Thyroid gland (tissue), 4 donors: ENCODE measurements around the gene TMEM132C. TPM values are rescaled to one million over a fixed set of nuclear protein-coding genes. Genes with fewer than 3 reads are reported as not detected.

Source experiments
- DNase-seq, 2 donors: peaks; one replicate each; pipeline ENCODE4 v3.0.0-alpha.2; 2019
- H3K27ac ChIP-seq, 3 donors: fragments of 200-600 bp; sonication (generic); 1 replicate in 2 of 3; 2 replicates in 1 of 3; pipeline ENCODE4 v1.5.1; 2016 to 2019; ENCODE audit warnings: mild to moderate bottlenecking in 1 of 3, moderate library complexity in 1 of 3
- H3K27me3 ChIP-seq: fragments of 200-600 bp; sonication (generic); one replicate; pipeline ENCODE4 v1.5.1; 2019
- H3K36me3 ChIP-seq, 2 donors: fragments of 200-600 bp; sonication (generic); one replicate each; pipeline ENCODE4 v1.5.1; 2016 to 2019
- H3K4me1 ChIP-seq, 2 donors: fragments of 200-600 bp; sonication (generic); one replicate each; pipeline ENCODE4 v1.5.1; 2017 to 2019
- H3K4me3 ChIP-seq, 3 donors: fragments of 200-600 bp; sonication (generic); replicated peaks in 1 of 3; 1 replicate in 2 of 3; 2 replicates in 1 of 3; pipeline ENCODE4 v1.5.1; 2016; ENCODE audit warnings: mild to moderate bottlenecking in 1 of 3
- H3K9me3 ChIP-seq: fragments of 200-600 bp; sonication (generic); one replicate; pipeline ENCODE4 v1.5.1; 2017
- CTCF ChIP-seq, 6 experiments: fragments of 200-600 bp in 3 of 6; fragments of 450-650 bp in 3 of 6; sonication (generic) in 3 of 6; IDR thresholded peaks; one replicate each; pipeline ENCODE4 v1.5.1; 2016 to 2019; ENCODE audit warnings: antibody characterized with exemption in 6 of 6, mild to moderate bottlenecking in 2 of 6, inconsistent platforms in 1 of 6, moderate library complexity in 1 of 6
- POLR2A ChIP-seq, 2 donors: fragments of 450-650 bp; IDR thresholded peaks; one replicate each; pipeline ENCODE4 v1.6.1; 2017; ENCODE audit warnings: antibody characterized with exemption in 2 of 2, mild to moderate bottlenecking in 2 of 2, moderate library complexity in 1 of 2
- WGBS, 2 donors: methylation state at CpG; one replicate each; pipeline ENCODE4 v1.1.5; 2017; 5-methylcytosine and 5-hydroxymethylcytosine counted together
- intact Hi-C: fragments of 100-400 bp; cut with DNase I; formaldehyde crosslinking; loops from one replicate; pipeline ENCODE4 v1.15.1; 2023
- total RNA-seq, 4 donors: library from RNA; depleted of rRNA; stranded (reverse); fragments of >200 nt; gene quantifications; one replicate each; pipeline ENCODE4 v1.2.3, GENCODE V29; 2016

TMEM132C gene
- total RNA-seq, 4 donors from 2014 or later = 0.27 to 2.5 (median 1.0) TPM

GRCh38 chr12:128288357-128288756 lies 21.4 kb downstream of the TMEM132C start:
- H3K4me3 ChIP-seq = no peak overlapping the region
- no peaks in the 10 kb centered on the region for H3K4me1 ChIP-seq
- no peak overlapping the region for H3K27ac ChIP-seq
- intact Hi-C loops = no loop called here
- 19 to 35% methylated on average over 2 of the region's 2 CpGs for WGBS, 2 donors
- TF ChIP-seq POLR2A (IDR thresholded peaks at IDR 0.05) (no peak), CTCF (IDR thresholded peaks at IDR 0.05) (no peak)
- H3K9me3 ChIP-seq = no peaks in the 10 kb centered on the region
- no peak for DNase-seq
- H3K36me3 ChIP-seq = no peaks in the 10 kb centered on the region
- no peaks in the 10 kb centered on the region for H3K27me3 ChIP-seq

GRCh38 chr12:128288896-128289295 lies 21.9 kb downstream of the TMEM132C start:
- intact Hi-C loops = no loop called here
- 89 to 95% methylated on average over 13 of the region's 13 CpGs for WGBS, 2 donors
- no peak overlapping the region for H3K27ac ChIP-seq
- no peak overlapping the region for H3K4me3 ChIP-seq
- DNase-seq = no peak
- H3K4me1 ChIP-seq = no peaks in the 10 kb centered on the region
- TF ChIP-seq CTCF (IDR thresholded peaks at IDR 0.05) (no peak), POLR2A (IDR thresholded peaks at IDR 0.05) (no peak)
- no peaks in the 10 kb centered on the region for H3K36me3 ChIP-seq
- no peaks in the 10 kb centered on the region for H3K9me3 ChIP-seq
- H3K27me3 ChIP-seq = no peaks in the 10 kb centered on the region

- Histone ChIP-seq H3K9me3 (no peaks in the 10 kb centered on the region), H3K36me3 (no peaks in the 10 kb centered on the region), H3K27ac (no peak overlapping the region), H3K4me3 (no peak overlapping the region), H3K4me1 (no peaks in the 10 kb centered on the region), H3K27me3 (no peaks in the 10 kb centered on the region)
- no peak for DNase-seq
- TF ChIP-seq POLR2A (IDR thresholded peaks at IDR 0.05) (no peak), CTCF (IDR thresholded peaks at IDR 0.05) (no peak)
- intact Hi-C loops = no loop called here
- WGBS, 2 donors = 60 to 65% methylated on average over 6 of the region's 6 CpGs
These were observed 24.0 kb downstream of the TMEM132C start for GRCh38 chr12:128290938-128291337.

- H3K9me3 ChIP-seq = no peaks in the 10 kb centered on the region
- no peak overlapping the region for H3K27ac ChIP-seq
- no peaks in the 10 kb centered on the region for H3K27me3 ChIP-seq
- H3K4me3 ChIP-seq = no peak overlapping the region
- H3K4me1 ChIP-seq = no peaks in the 10 kb centered on the region
- intact Hi-C loops = no loop called here
- no peaks in the 10 kb centered on the region for H3K36me3 ChIP-seq
- 62 to 66% methylated on average over 11 of the region's 11 CpGs for WGBS, 2 donors
- TF ChIP-seq POLR2A (IDR thresholded peaks at IDR 0.05) = no peak
- no peak for TF ChIP-seq CTCF (IDR thresholded peaks at IDR 0.05)
- no peak for DNase-seq
These were observed 31.2 kb downstream of the TMEM132C start for GRCh38 chr12:128298091-128298748.

- no peak for DNase-seq
- TF ChIP-seq CTCF (IDR thresholded peaks at IDR 0.05) = no peak
- no peak for TF ChIP-seq POLR2A (IDR thresholded peaks at IDR 0.05)
- H3K4me3 ChIP-seq = no peak overlapping the region
- H3K4me1 ChIP-seq = no peaks in the 10 kb centered on the region
- H3K36me3 ChIP-seq = no peaks in the 10 kb centered on the region
- intact Hi-C loops = no loop called here
- 84 to 87% methylated on average over 10 of the region's 10 CpGs for WGBS, 2 donors
- no peaks in the 10 kb centered on the region for H3K9me3 ChIP-seq
- H3K27me3 ChIP-seq = no peaks in the 10 kb centered on the region
- H3K27ac ChIP-seq = no peak overlapping the region
These were observed 38.4 kb downstream of the TMEM132C start for GRCh38 chr12:128305336-128305892.
